A549 treated with CORT108297 at 1 μM for 4 hours (cell line): ENCODE measurements around the gene FLRT1. TPM values are rescaled to one million over a fixed set of nuclear protein-coding genes. Genes with fewer than 3 reads are reported as not detected.

Experiments
- total RNA-seq: library from RNA; stranded (reverse); fragments of 200-300 nt; extraction: Qiagen RNA extraction; gene quantifications from 5 replicates; pipeline ENCODE4 v1.2.3, GENCODE V29; 2022

The FLRT1 gene
- total RNA-seq, result 0.03 to 0.07 TPM (median 0.06 TPM) in 5 replicates

DNA sequence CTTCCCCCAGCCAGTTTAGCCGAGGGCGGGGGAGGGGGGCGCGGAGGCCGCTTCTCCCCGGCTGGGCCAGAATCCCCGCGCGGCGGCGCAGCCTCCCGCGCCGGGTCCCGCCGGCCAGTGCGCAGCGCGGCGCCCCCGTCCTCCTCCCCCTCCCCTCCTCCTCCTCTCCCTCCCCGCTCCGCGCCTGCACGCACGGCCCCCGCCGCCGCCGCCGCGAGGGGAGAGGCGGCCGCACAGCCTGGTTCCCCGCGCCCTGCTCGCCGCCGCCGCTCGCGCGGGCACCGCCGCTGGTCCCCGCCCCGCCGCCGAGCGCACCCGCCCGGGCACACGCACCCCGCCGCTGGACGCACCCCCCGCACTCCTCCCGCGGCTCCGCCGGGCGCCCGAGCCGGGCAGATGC, at the start of gene FLRT1:
Gene FLRT1 (plus strand): TSS at position 356 of the 400 bp plus-strand sequence. CDS start 80,337 bp downstream, outside the sequence.

DNA sequence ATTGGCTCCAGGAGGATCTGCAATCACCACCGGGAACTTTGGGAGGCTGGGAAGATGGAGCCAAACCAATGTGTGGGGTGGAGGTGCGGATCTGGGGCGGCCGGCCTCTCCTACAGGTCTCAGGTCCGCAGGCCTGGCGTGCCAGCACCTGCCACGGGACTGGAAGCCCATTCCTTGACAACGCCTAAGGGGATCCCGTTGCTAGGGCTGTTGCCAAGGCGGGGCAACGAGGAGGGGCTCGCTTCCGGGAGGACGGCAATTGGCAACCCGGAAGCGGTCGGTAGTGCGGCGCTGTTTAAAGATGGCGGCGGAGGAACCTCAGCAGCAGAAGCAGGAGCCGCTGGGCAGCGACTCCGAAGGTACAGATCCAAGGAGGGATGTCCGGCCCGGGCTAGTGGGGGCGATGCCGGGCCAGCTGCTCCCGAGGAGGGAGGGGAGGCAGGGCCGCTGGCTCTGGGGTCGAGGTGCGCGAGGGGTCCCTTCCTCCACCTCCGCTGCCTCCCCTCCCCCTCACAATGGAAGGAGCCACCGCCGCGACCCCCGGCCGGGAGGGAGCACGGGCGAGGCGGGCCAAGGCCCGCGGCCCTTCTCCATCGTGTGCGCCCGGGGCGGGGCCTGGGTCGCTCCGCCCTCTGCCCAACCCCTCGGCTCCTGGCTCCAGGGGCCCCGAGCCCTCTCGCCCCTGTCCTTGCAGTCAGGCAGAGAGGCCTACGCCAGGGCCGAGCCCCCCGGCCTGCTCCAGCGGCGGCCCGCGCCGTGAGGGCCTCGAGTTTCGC, 49.4 kb upstream of the FLRT1 start, which contains the start of gene OTUB1:
Gene OTUB1 (plus strand): TSS at position 283 of the 776 bp plus-strand sequence. CDS start 19 bp downstream, at position 302.

Other genes starting within 250 kb of the FLRT1 start
- gene SPINDOC, start 222.5 kb upstream of the FLRT1 start, total RNA-seq, result 35.4 to 55.5 TPM (median 53.5 TPM) in 5 replicates
- 23.0 to 26.1 TPM (median 24.6 TPM) in 5 replicates for gene MARK2, start 196.8 kb upstream of the FLRT1 start, total RNA-seq
- 0.87 to 1.3 TPM (median 1.1 TPM) in 5 replicates for gene RCOR2, start 118.8 kb upstream of the FLRT1 start, total RNA-seq
- gene NAA40, start 96.9 kb upstream of the FLRT1 start, total RNA-seq, result 14.8 to 17.6 TPM (median 17.4 TPM) in 5 replicates
- gene COX8A, start 61.3 kb upstream of the FLRT1 start, total RNA-seq, result 731 to 1,149 TPM (median 1,054 TPM) in 5 replicates
- gene OTUB1, start 49.5 kb upstream of the FLRT1 start, total RNA-seq, result 104 to 139 TPM (median 129 TPM) in 5 replicates
- gene MACROD1, start 130.2 kb downstream of the FLRT1 start, total RNA-seq, result 6.1 to 14.8 TPM (median 13.6 TPM) in 5 replicates
- gene STIP1, start 150.2 kb downstream of the FLRT1 start, total RNA-seq, result 242 to 294 TPM (median 250 TPM) in 5 replicates
- 0.87 to 4.3 TPM (median 1.5 TPM) in 5 replicates for gene FERMT3, start 170.8 kb downstream of the FLRT1 start, total RNA-seq
- gene TRPT1, start 190.3 kb downstream of the FLRT1 start, total RNA-seq, result 18.8 to 29.6 TPM (median 28.4 TPM) in 5 replicates
- gene NUDT22, start 190.3 kb downstream of the FLRT1 start, total RNA-seq, result 32.7 to 41.9 TPM (median 40.5 TPM) in 5 replicates
- 18.5 to 24.0 TPM (median 23.4 TPM) in 5 replicates for gene DNAJC4, start 194.6 kb downstream of the FLRT1 start, total RNA-seq
- 35.3 to 52.8 TPM (median 49.7 TPM) in 5 replicates for gene VEGFB, start 198.7 kb downstream of the FLRT1 start, total RNA-seq
- 121 to 143 TPM (median 138 TPM) in 5 replicates for gene FKBP2, start 205.2 kb downstream of the FLRT1 start, total RNA-seq
- gene PPP1R14B, start 211.0 kb downstream of the FLRT1 start, total RNA-seq, result 222 to 403 TPM (median 372 TPM) in 5 replicates
- 16.6 to 25.5 TPM (median 23.1 TPM) in 5 replicates for gene PLCB3, start 215.6 kb downstream of the FLRT1 start, total RNA-seq
- gene BAD, start 248.7 kb downstream of the FLRT1 start, total RNA-seq, result 74.5 to 102 TPM (median 92.9 TPM) in 5 replicates
- gene GPR137, start 249.9 kb downstream of the FLRT1 start, total RNA-seq, result 33.2 to 57.0 TPM (median 50.5 TPM) in 5 replicates